ENCODE data around the gene ATP5F1D.

The ATP5F1D gene

GRCh38 chr19:1272423-1273262 lies 31.1 kb downstream of the ATP5F1D start:
- peaks cover 69% of the 10 kb centered on the region for H3K4me1 ChIP-seq (ENCODE audit: control insufficient read depth, insufficient read depth, low read length)

DNA sequence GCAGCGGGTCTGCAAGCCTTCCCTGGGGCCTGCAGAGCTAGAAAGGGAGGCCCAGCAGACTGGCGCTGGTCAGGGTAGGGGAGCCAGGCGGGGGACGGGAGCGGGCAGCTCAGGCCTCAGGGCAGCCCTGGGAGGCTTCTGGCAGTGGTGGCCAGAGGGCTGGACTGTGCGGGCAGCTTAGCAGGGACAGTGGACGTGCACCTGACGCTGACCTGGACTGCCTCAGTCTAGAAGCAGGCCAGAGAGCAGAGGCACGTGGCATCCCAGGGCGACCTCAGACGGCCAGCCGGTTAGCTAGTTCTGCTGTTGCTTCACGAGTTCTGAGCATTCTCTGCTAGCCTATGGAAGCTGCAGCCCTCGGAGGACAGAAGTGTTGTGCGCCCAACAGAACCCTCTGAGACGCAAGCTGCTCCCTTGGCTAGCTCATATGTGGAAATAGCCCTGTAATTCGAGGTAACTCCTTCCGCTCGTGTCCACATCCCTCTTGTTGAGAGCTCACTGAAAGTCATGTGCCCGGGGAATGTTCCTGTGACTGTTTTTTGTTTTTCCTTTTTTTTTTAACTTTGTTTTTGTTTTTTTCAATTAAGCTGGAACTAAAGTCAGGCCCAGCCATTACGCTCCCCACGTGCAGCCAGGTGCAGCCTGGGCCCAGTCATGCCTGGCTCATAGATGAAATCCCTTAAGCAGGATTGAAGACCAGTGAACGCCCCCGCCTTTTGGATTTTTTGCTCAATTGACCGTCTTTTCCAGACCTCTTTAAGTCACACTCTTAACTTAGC lies 31.9 kb downstream of the ATP5F1D start:
- peaks cover 52% of the 10 kb centered on the region for H3K36me3 ChIP-seq (ENCODE audit: control insufficient read depth, insufficient read depth, low read length, severe bottlenecking)
- no peak overlapping the region for H3K4me3 ChIP-seq (ENCODE audit: low read length)
- no peaks in the 10 kb centered on the region for H3K9me3 ChIP-seq (ENCODE audit: control insufficient read depth, low read length)

More at GRCh38 chr19:1272423-1273262, 31.1 kb downstream of the ATP5F1D start:
- H3K9ac ChIP-seq (ENCODE audit: low read length), result peak overlapping the region; percentile 95
- DNase-seq (ENCODE audit: low read depth), result no peak
- H3K27me3 ChIP-seq (replicated peaks; ENCODE audit: control insufficient read depth, insufficient read depth, low read length), result no peaks in the 10 kb centered on the region
- H3K9me3 ChIP-seq (ENCODE audit: control insufficient read depth, low read length), result no peaks in the 10 kb centered on the region
- peak overlapping the region; percentile 86 for H3K4me3 ChIP-seq (ENCODE audit: low read length)
- H3K36me3 ChIP-seq (ENCODE audit: control insufficient read depth, insufficient read depth, low read length, severe bottlenecking), result peaks cover 48% of the 10 kb centered on the region

GRCh38 chr19:1274081-1274851 lies 32.7 kb downstream of the ATP5F1D start:
- H3K27me3 ChIP-seq (replicated peaks; ENCODE audit: control insufficient read depth, insufficient read depth, low read length), result no peaks in the 10 kb centered on the region
- H3K4me1 ChIP-seq (ENCODE audit: control insufficient read depth, insufficient read depth, low read length), result peaks cover 57% of the 10 kb centered on the region
- no peaks in the 10 kb centered on the region for H3K9me3 ChIP-seq (ENCODE audit: control insufficient read depth, low read length)
- peak overlapping the region; percentile 93 for H3K9ac ChIP-seq (ENCODE audit: low read length)
- no peak for DNase-seq (ENCODE audit: low read depth)
- peaks cover 58% of the 10 kb centered on the region for H3K36me3 ChIP-seq (ENCODE audit: control insufficient read depth, insufficient read depth, low read length, severe bottlenecking)
- peak overlapping the region; percentile 88 for H3K4me3 ChIP-seq (ENCODE audit: low read length)

More for the DNA sequence above, 31.9 kb downstream of the ATP5F1D start:
- no peaks in the 10 kb centered on the region for H3K27me3 ChIP-seq (replicated peaks; ENCODE audit: control insufficient read depth, insufficient read depth, low read length)
- peaks cover 61% of the 10 kb centered on the region for H3K4me1 ChIP-seq (ENCODE audit: control insufficient read depth, insufficient read depth, low read length)
- no peak for DNase-seq (ENCODE audit: low read depth)
- H3K9ac ChIP-seq (ENCODE audit: low read length), result peak overlapping the region; percentile 95

DNA sequence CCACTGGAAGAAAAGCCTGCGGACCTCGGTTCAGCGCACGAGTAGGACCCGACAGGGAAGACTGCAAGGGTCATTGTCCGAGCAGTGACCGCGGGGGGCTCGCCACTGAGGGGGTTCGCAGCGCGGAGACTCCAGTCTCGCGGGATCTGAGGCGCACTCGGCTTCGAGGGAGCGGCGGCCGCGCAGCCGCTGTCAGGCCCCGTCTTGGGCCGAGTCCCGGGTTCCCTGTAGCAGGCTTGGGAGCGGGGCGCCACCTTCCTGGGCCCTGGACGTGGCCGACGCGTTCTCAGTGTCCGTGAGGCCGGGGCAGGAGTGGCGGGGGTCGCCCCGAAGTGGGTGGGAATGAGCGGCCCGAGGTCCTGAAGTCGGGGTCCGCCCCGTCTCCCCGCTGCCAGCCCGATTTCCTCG lies 33.3 kb downstream of the ATP5F1D start:
- DNase-seq (ENCODE audit: low read depth), result no peak
- Histone ChIP-seq H3K27me3 (replicated peaks; ENCODE audit: control insufficient read depth, insufficient read depth, low read length) (no peaks in the 10 kb centered on the region), H3K4me3 (ENCODE audit: low read length) (peak overlapping the region; percentile 88), H3K36me3 (ENCODE audit: control insufficient read depth, insufficient read depth, low read length, severe bottlenecking) (peaks cover 62% of the 10 kb centered on the region), H3K4me1 (ENCODE audit: control insufficient read depth, insufficient read depth, low read length) (peaks cover 57% of the 10 kb centered on the region), H3K9ac (ENCODE audit: low read length) (peak overlapping the region; percentile 93), H3K9me3 (ENCODE audit: control insufficient read depth, low read length) (no peaks in the 10 kb centered on the region)

- Histone ChIP-seq H3K27me3 (replicated peaks; ENCODE audit: control insufficient read depth, insufficient read depth, low read length) (no peaks in the 10 kb centered on the region), H3K36me3 (ENCODE audit: control insufficient read depth, insufficient read depth, low read length, severe bottlenecking) (peaks cover 62% of the 10 kb centered on the region), H3K9me3 (ENCODE audit: control insufficient read depth, low read length) (no peaks in the 10 kb centered on the region), H3K4me3 (ENCODE audit: low read length) (peak within 1 kb of the TSS; percentile 88), H3K4me1 (ENCODE audit: control insufficient read depth, insufficient read depth, low read length) (peaks cover 55% of the 10 kb centered on the region), H3K9ac (ENCODE audit: low read length) (peak within 1 kb of the TSS; percentile 93)
- DNase-seq (ENCODE audit: low read depth), result peak; percentile 97
Observed at GRCh38 chr19:1275260-1275975, 33.9 kb downstream of the ATP5F1D start, which contains the start of gene FAM174C. TSS of gene FAM174C (plus strand) at chr19:1275530. CDS start at chr19:1275550, 20 bp downstream.

GRCh38 chr19:1275976-1276627 lies 34.6 kb downstream of the ATP5F1D start:
- Histone ChIP-seq H3K4me1 (ENCODE audit: control insufficient read depth, insufficient read depth, low read length) (peaks cover 48% of the 10 kb centered on the region), H3K4me3 (ENCODE audit: low read length) (peak overlapping the region; percentile 88), H3K9ac (ENCODE audit: low read length) (peak overlapping the region; percentile 93), H3K9me3 (ENCODE audit: control insufficient read depth, low read length) (no peaks in the 10 kb centered on the region), H3K27me3 (replicated peaks; ENCODE audit: control insufficient read depth, insufficient read depth, low read length) (no peaks in the 10 kb centered on the region), H3K36me3 (ENCODE audit: control insufficient read depth, insufficient read depth, low read length, severe bottlenecking) (peaks cover 57% of the 10 kb centered on the region)
- no peak for DNase-seq (ENCODE audit: low read depth)

DNA sequence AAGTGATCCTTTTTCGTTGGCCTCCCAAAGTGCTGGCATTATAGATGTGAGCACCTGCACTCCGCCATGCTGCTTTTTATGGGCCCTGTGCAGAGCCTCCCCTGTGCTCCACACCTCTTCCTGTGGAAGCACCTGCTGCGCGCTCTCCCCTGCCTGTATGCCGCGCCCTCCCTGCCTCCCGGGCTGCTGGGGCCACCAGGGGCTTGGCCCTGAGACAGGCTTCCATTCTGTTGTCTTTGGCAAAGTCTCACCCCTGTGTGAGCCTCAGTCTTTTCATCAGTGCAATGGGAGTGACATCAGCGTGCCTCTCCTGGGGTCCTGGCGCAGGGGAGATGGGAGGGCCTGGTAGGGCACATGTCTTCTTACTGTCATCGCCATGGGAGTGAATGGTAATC lies 35.1 kb downstream of the ATP5F1D start:
- H3K9me3 ChIP-seq (ENCODE audit: control insufficient read depth, low read length), result no peaks in the 10 kb centered on the region
- DNase-seq (ENCODE audit: low read depth), result no peak
- peaks cover 51% of the 10 kb centered on the region for H3K36me3 ChIP-seq (ENCODE audit: control insufficient read depth, insufficient read depth, low read length, severe bottlenecking)
- H3K4me1 ChIP-seq (ENCODE audit: control insufficient read depth, insufficient read depth, low read length), result peaks cover 43% of the 10 kb centered on the region
- H3K27me3 ChIP-seq (replicated peaks; ENCODE audit: control insufficient read depth, insufficient read depth, low read length), result no peaks in the 10 kb centered on the region
- peak overlapping the region; percentile 93 for H3K9ac ChIP-seq (ENCODE audit: low read length)
- peak overlapping the region; percentile 88 for H3K4me3 ChIP-seq (ENCODE audit: low read length)

DNA sequence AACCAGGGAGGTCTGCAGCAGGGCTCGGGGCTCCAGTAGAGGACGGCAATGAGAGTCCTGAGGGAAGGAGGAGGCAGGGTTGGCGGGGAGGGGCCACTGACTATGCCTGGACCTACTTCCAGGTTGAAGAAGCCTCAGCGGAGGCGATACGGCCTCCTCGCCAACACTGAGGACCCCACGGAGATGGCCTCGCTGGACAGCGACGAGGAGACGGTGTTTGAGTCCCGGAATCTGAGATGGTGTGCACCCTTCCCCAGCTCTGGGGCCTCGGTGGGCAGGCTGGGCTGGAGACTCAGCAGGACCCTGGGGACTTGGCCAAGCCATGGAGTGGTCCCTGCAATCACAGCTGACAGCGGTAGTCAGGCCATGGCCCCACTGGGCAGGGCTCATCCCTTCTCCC lies 35.5 kb downstream of the ATP5F1D start:
- no peaks in the 10 kb centered on the region for H3K9me3 ChIP-seq (ENCODE audit: control insufficient read depth, low read length)
- no peak for DNase-seq (ENCODE audit: low read depth)
- peaks cover 47% of the 10 kb centered on the region for H3K36me3 ChIP-seq (ENCODE audit: control insufficient read depth, insufficient read depth, low read length, severe bottlenecking)
- H3K4me3 ChIP-seq (ENCODE audit: low read length), result no peak overlapping the region
- H3K27me3 ChIP-seq (replicated peaks; ENCODE audit: control insufficient read depth, insufficient read depth, low read length), result no peaks in the 10 kb centered on the region
- peak overlapping the region; percentile 93 for H3K9ac ChIP-seq (ENCODE audit: low read length)
- peaks cover 38% of the 10 kb centered on the region for H3K4me1 ChIP-seq (ENCODE audit: control insufficient read depth, insufficient read depth, low read length)

- Histone ChIP-seq H3K4me3 (ENCODE audit: low read length) (no peak overlapping the region), H3K36me3 (ENCODE audit: control insufficient read depth, insufficient read depth, low read length, severe bottlenecking) (peaks cover 37% of the 10 kb centered on the region), H3K4me1 (ENCODE audit: control insufficient read depth, insufficient read depth, low read length) (peaks cover 29% of the 10 kb centered on the region), H3K9me3 (ENCODE audit: control insufficient read depth, low read length) (no peaks in the 10 kb centered on the region), H3K9ac (ENCODE audit: low read length) (no peak overlapping the region), H3K27me3 (replicated peaks; ENCODE audit: control insufficient read depth, insufficient read depth, low read length) (peaks cover 2% of the 10 kb centered on the region)
- no peak for DNase-seq (ENCODE audit: low read depth)
Observed at GRCh38 chr19:1278074-1278473, 36.5 kb downstream of the ATP5F1D start.

Measured in adipocyte (in vitro differentiated cells).